Posterior cingulate gyrus (tissue), 11 donors: ENCODE results near the gene PCED1A.
"Not testable (repeated sequence)": the region's sequence is repeated elsewhere in the genome, so short reads cannot be mapped to it uniquely, and the experiment has no call there.

ENCODE experiments used
- DNase-seq, 10 donors: peaks; one replicate each; pipeline versions ENCODE4 v3.0.0 to v3.0.0-alpha.2; 2020 to 2021; ENCODE audit warnings: mixed read lengths in 3 of 10
- intact Hi-C: fragments of 100-400 bp; cut with DNase I; formaldehyde crosslinking; loops from one replicate; pipeline ENCODE4 v1.15.1; 2023

Gene PCED1A

GRCh38 chr20:2834401-2835110, 5.9 kb downstream of the PCED1A start:
- intact Hi-C loops = loop anchor here (10.0 kb wide), 1 partner anchor 170 kb away; the partner anchor contains the start of gene IDH3B
- DNase-seq = peak in 1 of 10 donors; percentile 67

GRCh38 chr20:2833761-2834160, 6.7 kb downstream of the PCED1A start:
- DNase-seq = no peak
- intact Hi-C loops = loop anchor here (10.0 kb wide), 1 partner anchor 169 kb away; the partner anchor contains the start of gene IDH3B

- not testable (repeated sequence) for DNase-seq
- intact Hi-C loops = loop anchor here (10.0 kb wide), 1 partner anchor 166 kb away; the partner anchor contains the start of gene IDH3B
Observed at GRCh38 chr20:2831206-2831605, 9.2 kb downstream of the PCED1A start.

- DNase-seq = no peak
Observed at GRCh38 chr20:2829376-2829775, 11.1 kb downstream of the PCED1A start.

GRCh38 chr20:2826655-2827054, 13.8 kb downstream of the PCED1A start:
- intact Hi-C loops = no loop called here
- no peak for DNase-seq

More at GRCh38 chr20:2829376-2829775, 11.1 kb downstream of the PCED1A start:
- intact Hi-C loops = no loop called here

GRCh38 chr20:2825761-2826160, 14.7 kb downstream of the PCED1A start:
- DNase-seq = no peak
- intact Hi-C loops = no loop called here

GRCh38 chr20:2822073-2822472, 18.4 kb downstream of the PCED1A start:
- intact Hi-C loops = no loop called here
- no peak for DNase-seq

GRCh38 chr20:2820896-2821869, 19.3 kb downstream of the PCED1A start:
- intact Hi-C loops = no loop called here

GRCh38 chr20:2820084-2820895, 20.2 kb downstream of the PCED1A start:
- peak in 1 of 10 donors; percentile 43 for DNase-seq
- intact Hi-C loops = no loop called here

More at GRCh38 chr20:2820896-2821869, 19.3 kb downstream of the PCED1A start:
- DNase-seq = peak in 1 of 10 donors; percentile 79

- peak in 1 of 10 donors; percentile 42 for DNase-seq
- intact Hi-C loops = no loop called here
Observed at GRCh38 chr20:2817891-2818595, 22.4 kb downstream of the PCED1A start.

GRCh38 chr20:2817341-2817726, 23.1 kb downstream of the PCED1A start:
- peak in 1 of 10 donors; percentile 57 for DNase-seq
- intact Hi-C loops = no loop called here

- peak in 1 of 10 donors; percentile 59 for DNase-seq
Observed at GRCh38 chr20:2816583-2817340, 23.7 kb downstream of the PCED1A start.

GRCh38 chr20:2816030-2816582, 24.3 kb downstream of the PCED1A start, which contains the start of gene TMEM239:
Gene TMEM239 (plus strand): TSS chr20:2816364. CDS start chr20:2816555, 191 bp downstream.
- intact Hi-C loops = no loop called here
- DNase-seq = peak in 1 of 10 donors; percentile 62

More at GRCh38 chr20:2816583-2817340, 23.7 kb downstream of the PCED1A start:
- intact Hi-C loops = no loop called here

GRCh38 chr20:2815242-2815900, 25.1 kb downstream of the PCED1A start:
- peak in 1 of 10 donors; percentile 64 for DNase-seq
- intact Hi-C loops = no loop called here

GRCh38 chr20:2814587-2815051, 25.8 kb downstream of the PCED1A start, which contains the start of gene C20orf141:
Gene C20orf141 (plus strand): TSS chr20:2814987. CDS start chr20:2815185, 198 bp downstream.
- intact Hi-C loops = no loop called here
- DNase-seq = no peak

- intact Hi-C loops = no loop called here
- no peak for DNase-seq
Observed at GRCh38 chr20:2814076-2814475, 26.4 kb downstream of the PCED1A start.

- intact Hi-C loops = no loop called here
- no peak for DNase-seq
Observed at GRCh38 chr20:2812189-2812588, 28.3 kb downstream of the PCED1A start.

GRCh38 chr20:2809690-2810089, 30.8 kb downstream of the PCED1A start:
- no peak for DNase-seq
- intact Hi-C loops = no loop called here
